Renal cortical epithelial cell (primary cell): ENCODE data around the gene TAS1R1. TPM values are rescaled to one million over a fixed set of nuclear protein-coding genes. Genes with fewer than 3 reads are reported as not detected.
A peak's percentile ranks its signal among the peaks of the same experiment; 100 is the strongest.

Experiments used
- DNase-seq: peaks from one replicate; pipeline ENCODE4 v3.0.0-alpha.2; 2011; ENCODE audit warnings: low read depth
- total RNA-seq: library from RNA; depleted of rRNA; stranded (reverse); fragments of >200 nt; gene quantifications from 2 replicates; pipeline ENCODE4 v1.2.3, GENCODE V29; 2014

TAS1R1 gene
- not detected in 2 replicates for total RNA-seq

DNA sequence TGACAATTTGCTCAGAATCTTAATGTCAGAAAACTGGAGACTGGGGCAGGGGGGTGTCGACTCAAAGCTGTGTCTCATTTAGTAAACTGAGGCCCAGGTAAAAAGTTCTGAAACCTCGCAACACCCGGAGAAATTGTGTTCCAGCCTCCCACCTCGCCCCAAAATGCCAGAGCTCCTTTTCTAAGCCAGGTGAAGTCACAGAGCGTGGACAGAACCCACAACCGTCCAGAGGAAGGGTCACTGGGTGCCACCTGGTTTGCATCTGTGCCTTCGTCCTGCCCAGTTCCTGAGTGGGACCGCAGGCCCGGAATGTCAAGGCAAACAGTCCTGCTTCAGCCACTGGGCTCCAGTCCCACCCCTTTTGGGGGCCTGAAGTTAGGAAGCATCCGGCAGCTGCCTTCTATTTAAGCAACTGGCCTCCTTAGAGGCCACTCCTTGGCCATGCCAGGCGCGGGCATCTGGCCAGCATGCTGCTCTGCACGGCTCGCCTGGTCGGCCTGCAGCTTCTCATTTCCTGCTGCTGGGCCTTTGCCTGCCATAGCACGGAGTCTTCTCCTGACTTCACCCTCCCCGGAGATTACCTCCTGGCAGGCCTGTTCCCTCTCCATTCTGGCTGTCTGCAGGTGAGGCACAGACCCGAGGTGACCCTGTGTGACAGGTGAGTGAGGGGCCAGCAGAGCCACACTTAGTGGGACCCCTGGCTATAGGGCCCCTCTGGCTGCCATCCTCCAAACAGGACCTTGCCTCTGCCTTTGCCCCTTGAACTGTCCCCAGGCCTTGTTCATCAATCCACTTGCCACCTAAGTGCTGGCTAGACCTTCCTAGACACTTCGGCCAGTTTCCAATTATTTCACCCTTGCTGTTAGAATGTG lies at the start of gene TAS1R1:
TAS1R1 (plus strand) TSS at position 401 of the 872 bp plus-strand sequence; CDS start at position 468, 67 bp downstream.
- DNase-seq = no peak

DNA sequence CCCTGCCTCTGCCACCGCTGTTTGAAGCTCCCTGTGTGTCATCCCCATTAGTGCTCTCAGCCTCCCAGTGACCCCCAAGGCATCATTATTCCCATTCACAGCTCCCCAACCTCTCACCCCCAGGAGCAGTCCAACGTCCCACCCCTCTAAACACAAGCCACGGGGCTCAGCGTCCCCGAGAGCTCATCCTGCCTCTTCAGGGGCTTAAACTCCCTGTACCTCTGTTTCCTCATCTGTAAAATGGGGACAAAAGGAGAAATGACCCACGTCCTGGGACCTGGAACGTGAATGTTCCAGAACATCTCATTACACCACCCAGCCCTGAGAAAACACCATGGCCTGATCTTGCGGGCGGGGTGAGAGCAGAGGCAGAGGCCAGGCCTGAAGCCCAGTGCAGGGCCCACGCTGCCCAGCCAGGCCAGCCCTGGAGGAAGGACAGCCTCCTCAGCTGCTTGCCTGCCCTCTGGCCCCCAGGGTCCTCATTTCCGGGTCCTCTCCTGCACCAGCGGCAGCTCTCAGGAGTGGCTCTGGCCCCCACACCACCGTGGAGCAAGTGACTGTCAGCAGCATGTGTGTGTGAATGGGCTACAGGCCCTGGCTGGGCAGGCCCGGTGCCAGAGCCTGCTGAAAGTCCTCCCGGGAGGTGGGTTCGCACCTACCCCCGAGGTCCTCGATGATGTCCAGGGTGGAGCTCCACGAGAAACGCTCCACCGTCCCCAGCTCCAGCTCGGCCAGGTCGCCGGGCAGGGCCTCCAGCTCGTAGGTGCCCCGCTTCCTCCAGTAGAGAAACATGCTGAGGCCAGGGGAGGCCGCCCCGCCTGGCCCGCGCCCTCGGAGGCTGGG lies 49.5 kb upstream of the TAS1R1 start:
- no peak for DNase-seq

- DNase-seq = no peak
Observed at GRCh38 chr1:6506210-6507036, 48.7 kb upstream of the TAS1R1 start.

DNA sequence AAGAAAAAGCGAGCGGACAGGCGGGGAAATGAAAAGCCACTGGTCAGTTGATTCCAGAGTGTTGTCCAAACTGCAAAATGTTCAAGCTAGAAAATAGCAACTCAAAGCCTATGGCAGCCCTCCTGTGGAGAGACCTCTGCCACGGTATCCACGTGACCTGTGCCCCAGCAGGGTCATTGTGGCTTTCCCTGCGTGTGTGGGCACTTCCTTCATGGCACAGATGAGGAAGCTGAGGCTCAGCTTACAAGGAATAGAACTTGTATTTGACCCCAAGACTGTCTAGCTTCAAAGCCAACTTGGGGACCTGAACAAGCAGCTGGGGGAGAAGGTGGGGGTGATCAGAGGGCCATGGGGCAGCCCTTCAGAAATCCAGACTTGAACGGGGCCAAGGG lies 48.1 kb upstream of the TAS1R1 start:
- DNase-seq = no peak

- no peak for DNase-seq
Observed at GRCh38 chr1:6507461-6507911, 47.6 kb upstream of the TAS1R1 start.

- DNase-seq = no peak
Observed at GRCh38 chr1:6508154-6508815, 46.8 kb upstream of the TAS1R1 start.

DNA sequence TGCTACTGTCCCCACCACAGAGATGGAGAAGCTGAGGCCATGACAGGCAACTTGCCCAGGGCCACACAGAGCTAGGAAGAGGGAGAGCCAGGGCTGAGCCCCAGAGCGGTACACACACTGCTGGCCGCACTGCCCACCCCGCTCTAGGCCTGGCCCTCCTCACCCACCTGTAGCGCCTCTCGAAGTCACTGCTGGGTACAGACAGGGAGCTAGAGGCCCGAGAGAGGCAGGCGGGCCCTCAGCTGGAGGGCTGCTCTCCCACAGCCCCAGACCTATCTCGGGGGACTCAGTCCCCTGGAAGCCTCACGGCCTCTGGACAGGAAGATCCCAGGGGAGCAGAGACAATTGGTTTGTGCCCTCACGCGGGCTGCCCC lies 46.3 kb upstream of the TAS1R1 start:
- DNase-seq = no peak

DNA sequence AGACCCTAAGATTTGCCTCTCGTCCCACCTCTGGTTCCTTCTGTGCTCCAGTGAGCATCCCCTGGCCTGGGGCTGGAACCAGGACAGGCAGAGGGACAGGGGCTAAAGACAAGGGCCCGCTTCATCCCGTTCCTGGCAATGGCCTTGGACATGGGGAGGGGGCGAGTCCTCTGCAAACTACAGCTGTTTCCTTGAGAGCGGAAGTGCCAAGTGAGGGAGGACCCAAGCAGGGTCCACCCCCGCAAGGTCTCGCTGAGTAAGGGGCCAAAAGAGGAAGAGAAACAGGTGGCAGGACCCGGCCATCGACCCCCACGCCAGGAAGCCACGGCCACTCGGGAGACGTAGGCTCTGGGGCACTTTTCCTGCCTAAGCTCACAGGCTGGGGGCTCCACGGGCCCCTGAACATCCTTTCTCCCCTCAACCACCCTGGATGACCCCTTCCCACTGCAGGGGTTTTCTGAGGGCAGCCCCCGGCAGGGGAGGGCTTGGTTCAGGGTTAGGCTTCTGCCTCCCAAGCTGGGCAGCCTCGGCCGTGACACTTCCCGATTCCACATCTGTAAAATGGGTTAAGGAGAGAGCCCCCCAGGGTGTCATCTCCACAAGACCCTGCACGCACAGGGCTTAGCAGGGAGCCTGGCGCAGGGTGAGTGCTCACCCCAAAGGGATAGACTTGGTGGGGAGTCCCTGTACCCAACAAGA lies 45.7 kb upstream of the TAS1R1 start:
- DNase-seq = no peak

GRCh38 chr1:6509919-6510291 lies 45.2 kb upstream of the TAS1R1 start:
- DNase-seq = no peak

DNA sequence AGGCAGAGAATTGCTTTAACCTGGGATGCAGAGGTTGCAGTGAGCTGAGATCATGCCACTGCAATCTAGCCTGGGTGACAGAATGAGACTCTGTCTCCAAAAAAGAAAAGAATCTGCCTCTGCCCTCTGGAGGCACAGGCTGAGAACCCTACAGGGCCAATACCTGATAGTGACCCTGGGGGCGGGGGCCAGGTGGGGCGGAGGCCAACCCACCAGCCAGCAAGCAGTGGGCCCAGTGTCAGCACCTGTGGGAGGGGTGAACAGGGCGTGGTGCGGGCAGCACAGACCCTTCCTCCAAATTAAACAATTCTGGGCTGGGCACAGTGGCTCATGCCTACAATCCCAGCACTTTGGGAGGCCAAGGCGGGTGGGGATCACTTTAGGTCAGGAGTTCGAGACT lies 44.6 kb upstream of the TAS1R1 start:
- DNase-seq = no peak

GRCh38 chr1:6511056-6511455 lies 44.1 kb upstream of the TAS1R1 start:
- DNase-seq = no peak

DNA sequence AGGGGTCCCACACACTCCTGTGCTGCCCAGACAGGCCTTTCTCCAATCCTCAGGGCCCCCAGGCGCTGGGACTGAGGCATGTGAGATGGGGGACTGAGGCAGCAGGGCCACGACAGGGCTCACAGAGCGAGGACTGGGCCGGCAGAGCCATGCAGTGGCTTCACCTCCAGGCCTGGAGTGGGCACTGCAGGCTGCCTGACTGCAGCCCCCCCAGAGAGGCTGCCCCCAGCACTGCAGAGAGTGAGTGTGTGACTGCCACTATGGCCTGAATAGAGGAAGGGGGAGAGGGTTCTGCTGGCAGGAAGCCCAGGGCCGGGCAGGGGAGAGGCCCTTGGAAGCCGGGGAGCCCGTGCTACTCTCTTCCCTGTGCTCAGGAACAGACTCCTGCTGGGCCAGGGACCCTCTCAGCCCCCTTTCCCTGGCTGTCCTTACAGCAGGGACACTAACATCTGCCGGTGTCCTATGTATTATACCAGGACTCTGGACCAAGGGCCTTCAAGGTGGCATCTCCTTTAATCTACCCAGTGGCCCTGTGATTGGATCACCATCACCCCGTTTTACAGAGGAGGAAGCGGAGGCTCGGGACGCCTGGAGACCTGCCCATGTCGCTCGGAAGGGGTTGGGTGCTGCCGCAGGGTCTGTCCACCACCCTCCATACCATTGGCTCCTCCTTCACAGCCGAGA lies 43.4 kb upstream of the TAS1R1 start:
- DNase-seq = no peak

DNA sequence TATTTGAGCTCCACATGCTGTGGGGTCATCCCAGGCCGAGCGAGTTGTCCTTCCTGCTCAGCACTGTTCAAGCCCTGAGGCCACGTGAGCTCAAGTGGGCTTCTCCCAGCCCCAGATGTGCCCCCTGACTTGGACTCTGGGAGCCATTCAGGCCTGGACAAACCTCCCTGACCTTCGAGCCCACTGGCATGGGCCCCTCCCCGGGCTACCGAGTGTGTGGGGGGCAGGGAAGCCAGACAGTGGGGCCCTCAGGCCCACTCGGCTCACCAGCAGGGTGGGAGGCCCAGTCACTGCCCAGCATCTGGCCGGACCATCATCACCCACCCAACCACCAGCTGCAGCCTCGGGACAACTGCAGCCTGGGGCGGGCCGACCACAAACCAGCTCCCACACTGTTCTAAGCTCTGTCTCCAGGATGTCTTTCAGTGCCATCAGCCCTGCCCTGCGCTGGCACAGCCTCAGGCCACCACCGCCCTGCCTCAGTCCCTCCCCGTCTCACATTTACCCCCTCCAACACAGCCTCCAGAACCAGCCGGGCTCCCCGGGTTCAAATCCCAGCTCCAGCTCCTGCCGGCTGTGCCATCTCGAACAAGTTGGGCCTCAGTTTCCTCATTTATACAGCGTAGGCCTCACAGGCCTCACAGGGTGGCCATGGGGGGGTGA lies 42.7 kb upstream of the TAS1R1 start:
- no peak for DNase-seq

- DNase-seq = no peak
Observed at GRCh38 chr1:6512908-6513280, 42.2 kb upstream of the TAS1R1 start.

DNA sequence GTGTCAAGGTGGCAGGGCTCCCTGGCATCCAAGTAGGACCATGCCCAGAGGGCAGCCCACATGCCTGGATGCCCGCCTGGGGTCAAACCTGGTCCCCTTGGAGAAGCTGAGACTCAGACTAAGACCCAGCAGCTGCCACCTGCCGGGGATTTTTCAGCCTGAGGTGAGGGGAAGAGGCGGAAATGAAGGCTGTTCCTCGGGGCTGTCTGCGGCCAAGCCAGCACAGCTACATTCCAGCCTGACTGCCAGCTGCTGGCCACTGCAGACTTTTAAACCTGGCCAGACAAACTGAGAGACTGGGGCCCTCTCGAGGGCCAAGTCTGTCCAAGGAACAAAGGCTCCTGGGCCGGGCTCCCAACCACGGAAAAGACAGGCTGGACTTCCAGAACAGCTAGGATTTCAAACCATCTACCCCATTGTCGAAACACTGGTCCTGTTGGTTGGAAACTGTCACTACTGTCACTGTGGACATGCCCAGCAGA lies 41.7 kb upstream of the TAS1R1 start:
- DNase-seq = no peak

GRCh38 chr1:6515771-6516170 lies 39.3 kb upstream of the TAS1R1 start:
- DNase-seq = peak; percentile 28

GRCh38 chr1:6517435-6517851 lies 37.7 kb upstream of the TAS1R1 start:
- no peak for DNase-seq

DNA sequence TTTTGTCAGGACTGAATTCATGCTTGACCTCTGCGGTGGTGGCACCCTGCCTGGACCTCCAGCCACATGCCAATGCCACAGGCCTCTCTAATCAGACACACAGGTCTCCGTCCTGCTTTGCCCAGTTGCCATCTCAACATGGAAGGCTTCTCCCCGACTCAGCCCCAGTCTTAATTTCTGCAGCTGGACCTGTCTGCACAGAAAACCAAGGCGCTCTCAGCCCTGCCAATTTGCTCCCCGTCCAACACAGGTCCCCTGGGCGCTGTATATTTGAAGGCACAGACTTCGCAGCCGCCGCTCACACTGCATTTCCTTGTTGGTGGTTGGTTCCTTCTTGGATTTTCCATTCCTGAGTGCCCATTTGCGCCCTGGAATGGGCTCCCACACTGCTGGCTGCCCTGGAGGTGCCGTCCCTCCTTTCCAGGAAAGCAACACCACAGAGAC lies 35.6 kb upstream of the TAS1R1 start:
- no peak for DNase-seq

GRCh38 chr1:6519935-6520671 lies 35.0 kb upstream of the TAS1R1 start:
- peak; percentile 83 for DNase-seq
